ENCODE results near the gene NUAK1.

Gene NUAK1

DNA sequence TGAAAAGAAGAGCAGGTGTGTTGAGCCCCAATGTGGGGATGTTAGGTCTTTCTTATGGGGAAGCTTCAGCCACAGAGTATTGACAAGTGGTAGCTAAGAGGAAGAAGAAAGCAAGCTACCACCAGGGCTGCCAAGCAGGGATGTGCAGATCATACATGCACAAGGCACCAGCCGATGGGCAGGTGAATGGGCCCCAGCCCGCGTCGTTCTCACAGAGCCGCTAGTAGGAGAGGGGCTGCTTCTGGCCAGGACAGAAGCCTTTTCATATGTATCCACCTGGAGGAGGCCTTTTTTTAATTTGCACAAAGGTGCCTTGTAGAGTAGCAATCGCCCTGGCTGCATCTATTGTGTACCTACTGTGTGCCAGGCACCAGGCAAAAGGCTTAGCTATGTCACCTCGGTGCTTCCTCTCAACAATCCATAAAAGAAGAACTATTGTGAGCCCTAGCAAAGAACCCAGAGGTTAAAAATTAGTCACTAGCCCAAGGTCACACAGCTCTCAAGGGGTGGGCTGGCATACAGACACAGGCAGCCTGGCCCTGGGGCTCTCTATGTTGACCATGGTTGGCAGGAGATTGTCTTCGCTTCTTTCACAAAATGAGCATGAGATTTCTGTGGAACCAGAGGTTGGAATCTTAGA is 8.2 kb downstream of the NUAK1 start:
- no peak for DNase-seq (ENCODE audit: low read depth)

DNA sequence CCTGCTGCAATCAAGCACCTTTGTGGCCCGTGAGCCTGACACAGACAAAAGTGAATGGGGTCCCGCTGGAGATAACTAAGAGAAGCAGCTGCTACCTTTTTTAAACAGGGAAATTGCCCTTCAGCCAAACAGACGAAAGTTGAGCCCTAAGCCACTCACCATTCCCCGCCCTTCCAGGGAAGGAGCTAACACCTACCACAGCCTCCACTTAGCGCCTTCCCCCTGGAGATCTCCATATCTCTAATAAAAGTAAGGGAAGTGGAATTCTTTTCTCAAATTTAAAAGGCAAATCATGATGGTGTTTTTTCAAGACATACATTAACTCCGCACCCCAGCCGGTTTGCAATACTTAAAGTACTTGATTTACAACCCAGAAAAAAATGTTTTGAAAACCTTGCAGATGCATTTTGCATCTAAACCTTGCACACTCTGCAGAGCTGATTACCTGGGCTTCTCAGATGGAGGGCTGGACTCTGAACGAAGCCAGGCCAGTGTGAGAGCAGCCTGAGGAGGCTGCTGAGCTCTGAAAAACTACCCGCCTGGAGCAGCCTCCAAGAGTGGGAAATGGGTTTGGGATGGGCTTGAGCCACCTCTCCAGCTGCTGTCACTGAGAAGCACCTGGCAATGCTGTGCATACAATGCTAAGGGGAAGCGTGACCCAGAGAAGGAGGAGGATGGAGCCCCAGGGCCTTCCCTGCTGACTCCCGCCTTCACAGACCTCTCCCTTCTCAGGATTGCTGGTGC is 10.0 kb downstream of the NUAK1 start:
- no peak for DNase-seq (ENCODE audit: low read depth)

DNA sequence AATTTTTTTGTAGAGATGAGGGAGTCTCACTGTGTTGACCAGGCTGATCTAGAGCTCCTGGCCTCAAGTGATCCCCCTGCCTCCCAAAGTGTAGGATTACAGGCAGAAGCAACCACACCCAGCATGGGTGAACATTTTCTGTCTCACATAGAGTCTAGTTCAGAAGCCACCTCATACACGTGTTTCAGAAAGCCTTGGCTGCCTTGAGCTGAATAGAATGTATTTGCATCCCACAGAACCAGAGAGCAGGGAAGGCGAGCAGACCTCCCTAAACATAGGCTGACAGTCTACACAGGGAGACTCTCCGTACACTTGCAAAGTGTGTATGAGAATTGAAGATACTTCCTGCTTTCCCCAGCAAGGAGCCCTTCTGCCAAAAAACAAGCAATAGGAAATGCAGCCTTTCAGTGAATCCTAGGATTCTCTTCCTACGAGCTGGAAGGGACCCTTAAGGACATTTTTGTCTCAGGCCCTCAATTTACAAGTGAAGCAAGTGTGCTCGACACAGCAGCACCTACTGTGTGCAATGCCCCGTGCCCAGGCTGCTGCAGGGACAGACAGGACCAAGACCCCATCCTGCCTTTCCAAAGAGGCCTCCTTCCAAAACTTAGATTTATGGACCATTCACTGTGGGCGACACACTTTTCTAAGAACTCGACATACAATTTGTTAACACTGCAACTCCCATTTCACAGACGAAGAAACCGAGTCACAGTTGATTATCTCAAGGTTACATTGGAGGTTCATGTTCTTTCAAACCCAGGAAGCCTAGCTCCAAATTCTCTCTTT is 11.2 kb downstream of the NUAK1 start:
- DNase-seq (ENCODE audit: low read depth), result no peak

DNA sequence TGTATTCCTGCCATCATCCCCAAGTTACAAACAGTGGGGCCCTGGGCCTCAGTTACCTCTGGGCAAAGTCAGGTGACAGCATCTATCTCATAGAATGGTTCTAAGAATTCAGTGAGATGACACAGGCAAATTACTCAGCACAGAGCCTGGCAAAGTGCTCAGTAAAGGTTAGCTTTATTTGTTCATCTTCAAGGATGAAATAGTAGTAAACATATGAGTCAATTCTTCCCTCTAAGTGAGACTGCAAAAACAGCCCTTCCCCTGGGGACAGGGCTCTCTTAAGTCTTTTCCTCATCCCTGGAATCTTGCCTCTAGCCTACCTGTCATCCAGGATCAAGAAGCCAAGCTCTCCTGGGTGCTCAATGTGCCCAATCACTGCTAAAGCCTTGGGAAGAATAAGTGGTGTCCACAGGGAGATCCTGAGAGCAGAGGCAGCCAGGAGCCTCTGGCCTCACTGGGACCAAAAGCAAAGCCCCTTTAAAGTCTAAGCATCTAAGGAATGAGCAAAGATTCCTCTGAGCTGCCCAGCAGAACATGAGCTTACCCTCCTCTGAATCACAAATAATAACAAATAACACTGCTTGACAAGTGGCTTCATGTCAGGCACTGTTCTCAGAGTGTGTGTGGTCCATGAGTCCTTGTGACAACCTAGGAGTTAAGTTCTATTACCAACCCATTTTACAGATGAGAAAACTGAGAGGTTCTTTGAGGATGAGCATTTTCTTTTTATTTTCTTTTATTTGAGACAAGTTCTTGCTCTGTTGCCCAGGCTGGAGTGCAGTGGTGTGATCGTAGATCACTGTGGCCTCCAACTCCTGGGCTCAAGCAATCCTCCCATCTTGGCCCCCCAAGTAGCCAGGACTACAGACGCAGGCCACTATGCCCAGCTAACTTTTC is 12.1 kb downstream of the NUAK1 start:
- DNase-seq (ENCODE audit: low read depth), result no peak

DNA sequence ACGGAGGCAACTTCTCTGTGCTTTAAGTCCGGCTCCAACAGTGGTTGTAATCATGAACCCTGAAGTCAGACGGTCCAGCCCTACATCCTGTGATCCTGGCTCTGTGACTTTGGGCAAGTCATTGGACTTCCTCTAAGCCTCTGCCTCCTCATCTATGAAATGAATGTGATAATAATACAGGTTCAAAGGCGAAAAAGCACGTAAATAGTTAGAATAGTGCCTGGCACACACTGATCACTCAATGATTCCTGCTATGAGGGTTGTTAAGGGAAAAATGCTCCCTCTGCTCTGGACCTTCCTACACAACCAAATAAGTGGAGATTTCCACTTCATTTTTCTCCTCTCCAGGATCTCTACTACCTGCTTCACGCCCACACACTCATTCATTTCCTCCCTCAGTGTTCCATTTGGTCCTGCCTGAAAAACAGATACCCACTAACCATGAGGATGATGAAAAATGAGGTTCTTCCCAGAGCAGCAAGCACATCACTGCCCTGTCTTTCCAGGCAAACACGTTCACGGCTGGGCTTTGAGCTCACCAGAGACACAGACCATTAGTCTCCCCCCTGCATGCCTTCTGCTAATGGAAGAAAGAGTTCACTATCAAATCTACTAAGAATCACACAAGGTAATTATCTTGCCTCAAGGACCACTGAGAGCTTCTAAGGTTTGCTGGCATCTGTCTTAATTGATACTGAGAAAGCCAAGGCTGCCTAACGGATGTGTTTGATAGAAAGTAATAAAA is 13.2 kb downstream of the NUAK1 start:
- no peak for DNase-seq (ENCODE audit: low read depth)

DNA sequence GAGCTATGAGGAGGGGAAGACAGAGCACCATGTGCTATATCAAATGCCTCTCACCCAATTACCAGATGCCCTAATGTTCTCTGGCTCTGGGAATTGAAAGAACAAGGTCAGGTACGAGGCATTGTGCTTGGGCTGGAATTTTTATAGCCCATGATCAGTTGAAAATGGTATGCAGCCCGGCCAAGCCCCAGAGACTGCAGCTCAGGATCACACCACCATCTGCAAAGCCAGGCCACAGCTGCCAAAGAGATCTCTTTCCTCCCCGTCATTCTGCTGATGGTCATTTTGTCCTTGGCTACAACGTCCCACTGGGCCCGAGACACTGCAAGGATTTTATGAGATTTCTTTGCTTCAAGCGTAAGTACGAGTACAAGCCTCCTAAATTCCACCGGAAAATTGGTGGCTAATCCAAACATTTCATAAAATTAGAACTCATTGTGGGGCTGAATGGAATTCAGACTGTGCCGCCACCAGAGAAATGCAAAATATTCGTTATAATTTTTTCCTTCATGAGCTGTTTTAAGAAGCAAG is 15.1 kb downstream of the NUAK1 start:
- no peak for DNase-seq (ENCODE audit: low read depth)

DNA sequence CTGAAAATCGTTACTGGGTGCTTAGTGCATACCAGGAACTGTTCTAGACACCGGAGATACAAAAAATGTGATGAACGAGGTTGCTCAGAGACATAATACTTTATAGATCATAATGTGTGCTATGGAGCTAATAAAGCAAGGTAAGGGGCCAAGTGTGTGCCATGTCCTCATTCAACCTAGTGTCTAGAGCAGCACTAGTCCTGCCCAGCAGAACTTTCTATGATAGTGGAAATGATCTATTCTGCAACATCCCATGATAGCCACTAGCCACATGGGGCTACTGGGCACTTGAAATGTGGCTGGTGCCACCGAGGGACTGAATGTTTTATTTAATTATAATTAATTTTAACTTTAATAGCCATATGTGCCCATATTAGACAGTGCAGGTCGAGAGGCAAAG is 15.6 kb downstream of the NUAK1 start:
- no peak for DNase-seq (ENCODE audit: low read depth)

DNA sequence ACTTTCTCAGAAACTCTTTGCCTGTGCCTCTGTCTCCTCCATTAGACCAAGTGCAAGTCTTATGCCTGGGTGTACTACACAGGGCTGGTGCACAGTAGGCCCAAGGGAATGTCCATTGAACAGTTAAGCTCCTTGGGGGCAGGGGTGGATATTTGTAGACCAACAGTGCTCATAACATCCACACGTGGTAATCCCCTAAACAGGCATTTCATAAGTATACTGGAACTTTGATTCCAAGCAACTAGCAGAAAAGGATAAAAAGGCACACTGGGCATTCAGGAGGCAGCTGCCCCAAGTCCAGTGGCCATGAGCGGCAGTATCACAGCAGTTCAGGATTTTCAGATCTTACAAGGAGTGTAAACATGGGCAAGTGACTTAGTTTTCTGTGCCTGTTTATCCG is 16.8 kb downstream of the NUAK1 start:
- no peak for DNase-seq (ENCODE audit: low read depth)

DNA sequence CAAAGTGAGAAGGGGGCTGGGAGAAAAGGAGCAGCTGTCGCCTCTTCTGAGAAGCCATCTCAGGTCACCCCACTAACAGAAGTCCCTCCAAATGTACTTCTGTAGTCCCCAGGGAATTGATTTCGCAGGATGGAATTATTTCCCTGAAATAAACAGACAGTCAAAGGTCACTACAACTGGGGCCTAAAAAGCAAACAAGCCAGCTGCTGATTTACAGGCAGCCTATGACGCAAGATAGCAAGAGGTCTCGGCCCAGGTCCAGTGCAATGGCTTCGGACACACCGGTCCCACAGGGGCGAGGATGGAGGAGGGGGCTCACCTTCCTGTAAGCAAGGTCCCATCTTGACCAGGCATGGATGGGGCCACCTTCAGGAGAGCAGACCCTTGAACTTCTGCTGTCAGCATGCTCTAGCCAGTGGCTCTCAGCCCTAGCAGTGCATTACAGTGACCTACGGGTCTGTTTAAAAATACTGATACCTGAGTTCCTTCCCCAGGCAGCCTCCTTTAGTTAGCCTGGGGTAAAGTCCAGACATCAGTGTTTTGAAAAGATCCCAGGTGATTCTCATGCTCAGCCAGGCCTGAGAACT is 18.1 kb downstream of the NUAK1 start:
- no peak for DNase-seq (ENCODE audit: low read depth)

DNA sequence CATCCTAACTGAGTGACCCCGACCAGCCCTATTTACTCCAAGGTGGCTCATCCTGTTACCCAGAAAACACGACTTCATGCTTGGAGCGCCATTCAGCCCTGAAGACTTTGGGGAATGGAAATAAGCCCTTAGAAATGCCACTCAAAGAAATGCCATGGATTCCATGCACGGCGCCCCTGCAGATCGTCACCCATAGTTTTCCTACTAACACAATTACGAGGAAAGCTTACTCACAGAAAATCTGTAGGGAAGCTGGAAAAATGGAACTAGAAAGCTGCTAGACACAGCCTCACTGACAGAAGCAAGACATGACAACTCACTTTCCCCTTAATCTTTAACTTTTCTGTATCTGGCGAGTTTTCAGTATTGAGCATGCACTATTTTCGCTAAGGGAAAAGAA is 19.5 kb downstream of the NUAK1 start:
- DNase-seq (ENCODE audit: low read depth), result no peak

DNA sequence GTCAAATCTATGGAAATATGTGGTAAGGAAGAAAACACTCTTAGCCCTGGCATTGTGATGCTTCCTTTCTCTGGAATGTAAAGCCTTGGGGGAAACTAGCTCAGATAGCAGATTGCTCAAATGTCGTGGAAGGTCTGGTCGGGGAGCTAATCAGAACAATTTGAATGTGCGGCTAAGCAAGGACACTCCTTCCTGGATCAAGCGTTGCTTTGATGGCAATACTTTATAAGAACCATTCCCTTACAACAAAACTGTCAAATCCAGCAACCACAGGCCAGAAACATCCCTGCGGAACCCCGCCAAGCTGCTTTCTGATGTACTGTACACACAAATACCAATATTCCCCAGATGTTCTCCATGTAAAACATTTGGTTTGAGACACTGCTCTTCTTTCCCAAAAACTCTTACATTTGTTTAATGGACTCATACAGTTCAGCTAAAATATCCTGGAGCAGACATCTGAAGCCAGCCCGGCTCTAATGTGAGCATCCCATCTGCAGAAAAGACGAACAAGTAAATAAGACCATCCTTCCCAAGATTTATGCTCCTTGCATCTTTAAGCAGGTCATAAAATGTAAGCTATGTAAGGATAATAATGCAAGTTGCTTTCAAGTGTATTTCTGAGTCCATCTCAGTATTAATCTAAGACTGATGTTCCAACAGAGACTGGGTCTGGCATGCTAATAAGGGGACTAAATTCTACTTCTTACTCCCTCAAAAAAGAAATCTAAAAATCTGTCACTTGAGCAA is 20.2 kb downstream of the NUAK1 start:
- no peak for DNase-seq (ENCODE audit: low read depth)

DNA sequence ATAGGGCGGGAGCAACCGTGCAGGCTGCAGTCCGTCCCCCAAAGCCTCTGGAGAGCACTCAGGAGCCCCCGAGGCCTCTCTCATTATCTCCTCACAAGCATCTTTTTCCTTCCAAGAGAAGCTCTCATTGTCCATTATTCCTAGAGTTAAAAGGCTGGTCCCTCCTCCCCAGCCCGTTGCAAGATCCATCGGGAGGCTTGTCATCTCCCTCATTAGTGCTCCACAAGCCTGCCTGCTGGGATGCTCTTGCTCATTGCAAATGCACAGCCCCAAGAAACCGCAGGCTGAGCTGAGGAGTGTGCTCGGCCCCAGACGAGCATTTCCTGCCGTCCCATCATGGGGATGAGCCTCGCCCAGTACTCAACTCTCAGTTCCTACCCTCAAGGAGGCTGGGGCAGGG is 23.3 kb downstream of the NUAK1 start:
- DNase-seq (ENCODE audit: low read depth), result no peak

DNA sequence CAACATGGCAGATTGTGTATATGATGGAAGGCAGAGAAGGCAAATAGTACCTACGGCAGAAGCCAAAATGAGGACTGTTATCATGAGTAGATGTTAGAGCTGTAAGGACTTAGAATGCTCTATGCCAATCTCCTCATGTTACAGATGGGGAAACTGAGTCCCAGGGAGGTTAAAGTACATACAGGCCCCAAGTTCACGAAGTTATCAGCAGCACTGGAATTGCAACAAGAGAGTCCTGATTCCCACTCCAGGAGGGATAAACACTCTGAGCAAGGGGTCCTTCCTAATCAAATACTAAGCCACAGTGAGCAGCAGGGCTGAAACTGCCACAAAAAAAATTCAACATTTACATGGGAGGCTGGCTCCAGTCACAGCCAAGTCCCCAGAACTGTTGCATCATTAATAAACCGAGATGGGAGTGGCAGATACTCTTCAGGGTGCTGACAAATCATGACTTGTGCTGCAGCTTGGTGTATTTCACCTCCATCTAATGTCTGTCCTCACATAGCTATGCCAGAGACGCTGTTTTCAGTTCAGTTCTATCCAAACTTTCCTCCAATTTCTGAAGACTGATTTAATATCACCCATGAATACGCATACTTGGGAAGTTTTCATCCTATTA is 24.2 kb downstream of the NUAK1 start:
- no peak for DNase-seq (ENCODE audit: low read depth)

DNA sequence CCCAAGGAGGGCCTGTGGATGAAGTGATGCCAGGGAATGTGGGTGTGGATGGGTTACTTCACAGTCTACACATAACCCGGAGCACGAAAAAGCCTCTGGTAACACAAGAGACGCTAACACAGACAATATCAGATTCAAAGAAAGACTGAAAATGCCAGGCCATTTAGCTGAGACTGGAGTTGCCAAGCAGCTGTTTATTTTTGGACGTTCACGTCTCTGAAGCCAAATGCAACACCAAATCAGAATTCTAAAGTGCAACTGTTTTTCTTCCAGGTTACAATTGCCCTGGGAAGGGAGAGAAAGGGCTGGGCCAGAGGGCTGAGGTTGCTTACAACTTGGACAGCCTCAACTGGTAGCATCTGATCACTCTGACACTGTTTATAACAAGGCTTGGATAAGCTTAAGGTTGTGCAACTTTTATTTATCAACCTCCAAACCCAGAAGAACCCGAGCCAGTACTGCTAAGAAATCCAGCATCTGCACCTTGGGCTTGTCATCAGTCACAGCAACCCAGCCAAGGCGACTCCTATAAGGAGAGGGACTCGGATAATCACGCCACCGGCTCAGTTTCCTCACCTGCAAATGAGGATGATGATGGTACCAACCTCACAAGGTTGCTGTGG is 24.8 kb downstream of the NUAK1 start:
- no peak for DNase-seq (ENCODE audit: low read depth)

DNA sequence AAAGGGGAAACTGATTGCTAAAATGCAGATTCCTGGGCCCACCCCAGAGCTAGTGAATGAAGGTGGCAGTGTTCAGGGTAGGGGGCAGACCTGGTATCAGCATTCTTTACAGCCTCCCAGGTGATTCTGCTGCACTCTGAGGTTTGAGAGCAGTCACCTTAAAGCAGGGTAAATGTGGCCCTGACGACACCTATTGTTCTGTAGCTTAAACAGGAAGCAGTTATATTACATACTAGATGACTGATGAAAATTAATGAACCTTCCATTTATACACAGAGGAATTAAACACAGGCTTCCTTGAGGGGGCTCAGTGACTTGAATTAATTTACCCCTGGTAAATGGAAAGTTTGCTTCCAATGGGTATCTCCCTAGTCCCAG is 25.3 kb downstream of the NUAK1 start:
- no peak for DNase-seq (ENCODE audit: low read depth)

DNA sequence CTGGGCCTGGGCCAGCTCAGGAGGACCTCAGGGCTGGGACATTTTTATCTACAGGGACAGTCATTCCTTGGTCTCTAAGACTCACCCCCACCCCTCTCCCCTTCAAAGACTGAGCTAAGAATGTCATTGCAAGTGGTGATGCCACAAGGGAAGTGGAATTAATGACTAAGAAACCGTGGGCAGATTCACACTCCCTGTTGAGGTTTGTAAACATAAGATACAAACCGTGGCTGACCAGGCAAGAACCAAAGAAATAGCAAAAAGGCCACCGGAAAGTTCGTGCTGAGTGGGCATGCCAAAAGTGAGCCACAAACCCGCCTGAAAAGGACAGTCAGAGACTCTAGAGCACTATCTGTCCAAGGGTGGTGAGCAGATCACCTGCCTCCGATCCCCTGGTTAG is 25.7 kb downstream of the NUAK1 start:
- DNase-seq (ENCODE audit: low read depth), result no peak

DNA sequence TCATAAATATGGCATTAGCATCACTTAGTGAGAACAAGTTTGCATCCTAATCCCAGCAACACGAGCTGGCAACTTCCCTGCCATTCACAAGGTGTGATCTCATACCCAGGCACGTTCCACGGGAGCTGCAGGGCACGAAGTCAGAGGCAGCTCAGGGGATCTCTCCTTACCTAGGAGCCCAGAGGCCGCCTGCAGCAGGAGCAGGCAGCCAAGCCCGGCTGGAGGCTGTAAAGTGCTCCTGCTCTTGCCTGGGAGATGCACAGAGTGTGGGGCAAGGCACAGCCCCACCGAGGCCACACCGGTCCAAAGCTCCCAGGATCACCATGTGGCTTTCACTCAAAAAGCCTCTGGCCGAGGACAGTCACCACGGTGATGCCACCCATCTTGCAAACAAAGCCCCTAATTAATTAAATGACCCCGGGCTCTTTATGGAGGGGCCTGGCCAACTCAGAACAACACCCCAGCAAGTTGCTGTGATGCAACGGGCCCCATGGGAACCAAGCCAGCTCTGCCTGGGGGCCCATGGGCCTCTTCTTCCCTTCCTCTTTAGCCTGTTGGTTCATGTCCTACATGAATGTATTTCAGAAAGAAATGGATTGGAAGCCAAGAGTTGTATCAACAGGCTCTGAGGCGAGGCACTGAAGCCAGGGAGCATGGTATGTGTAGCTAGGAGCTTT is 26.5 kb downstream of the NUAK1 start:
- no peak for DNase-seq (ENCODE audit: low read depth)

DNA sequence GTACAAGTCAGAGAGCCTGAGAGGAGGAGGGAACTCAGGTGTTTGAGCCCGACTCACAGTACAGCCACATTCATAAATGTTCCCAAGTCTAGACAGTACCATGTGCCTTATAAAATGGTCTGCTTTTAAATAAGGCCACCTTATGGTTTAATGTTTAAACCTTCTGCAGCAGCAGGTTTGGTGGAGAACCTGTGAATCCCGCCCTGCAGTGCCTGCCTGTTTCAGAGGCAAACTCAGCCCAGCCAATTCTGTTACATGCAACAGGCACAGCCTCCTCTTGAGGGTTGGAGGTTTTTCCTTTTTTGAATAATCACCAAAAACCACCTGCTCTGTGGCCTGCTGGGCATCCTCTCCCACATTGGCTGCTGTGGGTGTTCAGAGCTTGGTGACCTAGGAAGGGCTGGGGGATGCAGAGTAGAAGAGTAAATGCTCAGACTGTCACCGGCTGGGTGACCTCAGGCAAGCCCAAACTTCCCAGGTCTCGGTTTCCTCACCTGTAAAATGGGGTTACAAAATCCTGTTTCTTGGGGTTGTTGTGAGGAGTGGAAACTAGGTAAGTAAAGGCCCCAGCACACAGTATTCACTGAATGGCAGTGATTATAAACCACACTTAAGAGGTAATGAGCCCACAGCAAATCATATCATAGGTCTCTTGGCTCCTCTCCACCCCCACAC is 28.0 kb downstream of the NUAK1 start:
- DNase-seq (ENCODE audit: low read depth), result no peak
